Activated naive CD8-positive, alpha-beta T cell (primary cell): ENCODE results near the gene MTRF1.
A peak's percentile ranks its signal among the peaks of the same experiment; 100 is the strongest.
"Not testable (repeated sequence)": the region's sequence is repeated elsewhere in the genome, so short reads cannot be mapped to it uniquely, and the experiment has no call there.

Source experiments
- H3K27ac Mint-ChIP-seq: one replicate; pipeline ENCODE4 v1.8.0; 2021; ENCODE audit warnings: mixed read lengths
- H3K27me3 Mint-ChIP-seq: one replicate; pipeline ENCODE4 v1.8.0; 2021; ENCODE audit warnings: mixed read lengths
- H3K36me3 Mint-ChIP-seq: one replicate; pipeline ENCODE4 v1.8.0; 2021; ENCODE audit warnings: mixed read lengths
- H3K4me1 Mint-ChIP-seq: one replicate; pipeline ENCODE4 v1.8.0; 2021; ENCODE audit warnings: low read depth, mixed read lengths
- H3K4me3 Mint-ChIP-seq: one replicate; pipeline ENCODE4 v1.8.0; 2021; ENCODE audit warnings: mild to moderate bottlenecking, mixed read lengths
- H3K9me3 Mint-ChIP-seq: one replicate; pipeline ENCODE4 v1.8.0; 2021; ENCODE audit warnings: low read depth, mixed read lengths

The MTRF1 gene

GRCh38 chr13:41182231-41182630, 81.1 kb downstream of the MTRF1 start:
- H3K4me3 Mint-ChIP-seq: no peak overlapping the region
- no peaks in the 10 kb centered on the region for H3K9me3 Mint-ChIP-seq
- H3K27ac Mint-ChIP-seq: no peak overlapping the region
- H3K36me3 Mint-ChIP-seq: peaks cover 9% of the 10 kb centered on the region
- H3K4me1 Mint-ChIP-seq: peaks cover 11% of the 10 kb centered on the region
- H3K27me3 Mint-ChIP-seq: no peaks in the 10 kb centered on the region

- Mint-ChIP-seq H3K4me3 (no peak overlapping the region), H3K36me3 (peaks cover 22% of the 10 kb centered on the region), H3K27me3 (no peaks in the 10 kb centered on the region), H3K9me3 (no peaks in the 10 kb centered on the region), H3K4me1 (peaks cover 11% of the 10 kb centered on the region), H3K27ac (peak overlapping the region; percentile 47)
Measured at GRCh38 chr13:41179593-41180250, 83.7 kb downstream of the MTRF1 start.

GRCh38 chr13:41178040-41178439, 85.3 kb downstream of the MTRF1 start:
- Mint-ChIP-seq H3K27me3 (no peaks in the 10 kb centered on the region), H3K4me1 (peaks cover 11% of the 10 kb centered on the region), H3K9me3 (no peaks in the 10 kb centered on the region), H3K27ac (no peak overlapping the region), H3K4me3 (no peak overlapping the region), H3K36me3 (peaks cover 22% of the 10 kb centered on the region)

GRCh38 chr13:41177616-41178015, 85.8 kb downstream of the MTRF1 start:
- no peak overlapping the region for H3K27ac Mint-ChIP-seq
- H3K4me3 Mint-ChIP-seq: no peak overlapping the region
- H3K4me1 Mint-ChIP-seq: peaks cover 11% of the 10 kb centered on the region
- H3K9me3 Mint-ChIP-seq: no peaks in the 10 kb centered on the region
- no peaks in the 10 kb centered on the region for H3K27me3 Mint-ChIP-seq
- H3K36me3 Mint-ChIP-seq: peaks cover 22% of the 10 kb centered on the region

- not testable (repeated sequence) for H3K27ac Mint-ChIP-seq, H3K4me3 Mint-ChIP-seq
Measured at GRCh38 chr13:41175576-41175975, 87.8 kb downstream of the MTRF1 start.

More at GRCh38 chr13:41175576-41175975, 87.8 kb downstream of the MTRF1 start:
- H3K9me3 Mint-ChIP-seq, H3K27me3 Mint-ChIP-seq: not testable (repeated sequence)
- peaks cover 25% of the 10 kb centered on the region for H3K36me3 Mint-ChIP-seq
- H3K4me1 Mint-ChIP-seq: peaks cover 11% of the 10 kb centered on the region
